ENCODE measurements around the gene DNAI1.

Gene DNAI1

DNA sequence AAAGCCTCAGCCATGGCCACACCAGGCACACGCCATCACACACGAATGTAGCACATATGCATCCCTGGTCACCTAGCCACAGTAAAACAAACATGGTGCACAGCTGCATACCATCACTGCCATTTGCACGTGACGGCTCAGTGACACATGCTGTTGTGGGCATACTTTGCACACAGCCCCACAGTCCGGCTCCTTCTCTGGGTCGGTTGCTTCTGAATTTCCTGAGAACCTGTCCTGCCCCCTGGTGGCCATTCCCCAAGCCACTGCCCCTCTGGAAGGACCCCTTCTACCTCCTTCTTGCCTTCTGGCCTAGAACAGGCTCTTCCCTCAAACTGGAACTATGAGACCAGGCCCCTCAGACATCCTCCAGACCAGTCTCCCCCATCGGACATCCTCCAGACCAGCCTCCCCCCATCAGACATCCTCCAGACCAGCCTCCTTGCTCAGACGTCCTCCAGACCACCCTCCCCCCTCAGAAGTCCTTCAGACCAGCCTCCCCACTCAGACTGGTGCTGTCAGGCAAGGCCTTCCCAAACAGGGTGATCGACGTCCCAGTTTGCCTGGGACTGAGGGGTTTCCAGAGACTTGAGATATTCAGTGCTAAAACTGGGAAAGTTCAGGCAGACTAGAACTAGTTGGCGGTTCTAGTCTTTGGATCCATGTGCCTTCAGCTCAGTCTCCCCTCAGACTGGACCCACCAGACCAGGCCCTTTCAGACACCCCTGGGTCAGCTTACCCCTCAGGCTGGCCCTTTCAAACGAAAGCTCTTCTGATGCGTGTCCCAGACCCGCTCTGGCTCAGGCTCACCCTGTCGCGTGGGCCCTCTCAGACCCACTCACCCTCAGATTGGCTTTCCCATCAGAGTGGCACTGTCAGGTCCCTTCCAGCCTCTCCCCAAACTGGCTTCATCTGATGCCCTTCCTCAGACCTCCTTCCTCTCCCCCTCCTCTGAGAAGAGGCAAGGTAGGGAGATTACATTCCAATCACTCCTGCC is 88.5 kb downstream of the DNAI1 start:
- peak; percentile 16 for DNase-seq

DNA sequence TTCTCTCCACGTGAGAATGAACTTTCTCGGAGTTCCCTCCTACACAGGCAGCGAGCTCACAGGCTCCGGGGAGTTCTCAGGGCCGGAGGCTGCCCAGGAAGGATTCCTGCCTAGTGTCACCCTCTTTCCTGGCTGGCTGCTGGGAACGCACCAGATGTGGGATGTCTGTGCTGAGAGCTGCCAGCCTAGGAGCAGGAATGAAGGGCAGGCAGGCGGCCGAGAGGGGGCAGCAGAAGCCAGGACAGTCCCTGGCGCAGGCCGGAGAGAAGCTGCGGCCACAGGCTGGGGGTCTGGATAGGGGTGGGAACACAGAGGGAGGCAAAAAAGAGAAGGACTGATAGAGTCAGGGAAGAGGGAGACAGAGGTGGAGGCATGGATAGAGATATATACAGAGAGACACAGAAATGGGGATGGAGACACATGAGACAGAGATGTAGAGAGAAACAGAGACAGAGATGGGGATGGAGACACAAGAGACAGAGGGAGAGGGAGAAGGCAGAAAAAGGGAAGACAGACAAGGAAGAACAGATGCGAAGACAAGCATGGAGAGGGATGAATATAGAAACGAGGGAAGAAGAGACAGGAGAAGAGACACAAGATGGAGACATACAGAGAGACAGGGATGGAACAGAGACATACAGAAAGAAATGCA is 89.5 kb downstream of the DNAI1 start:
- peak; percentile 40 for DNase-seq

DNA sequence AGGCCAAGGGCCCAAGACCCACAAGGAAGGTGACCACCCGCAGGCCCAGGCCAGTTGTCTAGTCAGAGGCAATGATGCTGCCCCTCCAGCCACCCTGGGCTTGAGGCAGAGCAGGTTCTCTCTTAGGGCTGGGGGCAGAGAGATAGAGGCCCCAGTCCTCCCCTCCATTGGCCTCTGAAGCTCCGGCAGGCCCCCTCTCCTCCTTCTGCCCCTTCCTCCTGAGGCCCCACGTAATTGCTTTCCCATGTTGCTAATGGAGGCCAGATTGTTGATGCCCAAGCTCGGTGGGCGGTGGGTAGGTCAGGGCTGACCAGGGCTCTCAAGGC is 90.8 kb downstream of the DNAI1 start:
- DNase-seq = no peak

DNA sequence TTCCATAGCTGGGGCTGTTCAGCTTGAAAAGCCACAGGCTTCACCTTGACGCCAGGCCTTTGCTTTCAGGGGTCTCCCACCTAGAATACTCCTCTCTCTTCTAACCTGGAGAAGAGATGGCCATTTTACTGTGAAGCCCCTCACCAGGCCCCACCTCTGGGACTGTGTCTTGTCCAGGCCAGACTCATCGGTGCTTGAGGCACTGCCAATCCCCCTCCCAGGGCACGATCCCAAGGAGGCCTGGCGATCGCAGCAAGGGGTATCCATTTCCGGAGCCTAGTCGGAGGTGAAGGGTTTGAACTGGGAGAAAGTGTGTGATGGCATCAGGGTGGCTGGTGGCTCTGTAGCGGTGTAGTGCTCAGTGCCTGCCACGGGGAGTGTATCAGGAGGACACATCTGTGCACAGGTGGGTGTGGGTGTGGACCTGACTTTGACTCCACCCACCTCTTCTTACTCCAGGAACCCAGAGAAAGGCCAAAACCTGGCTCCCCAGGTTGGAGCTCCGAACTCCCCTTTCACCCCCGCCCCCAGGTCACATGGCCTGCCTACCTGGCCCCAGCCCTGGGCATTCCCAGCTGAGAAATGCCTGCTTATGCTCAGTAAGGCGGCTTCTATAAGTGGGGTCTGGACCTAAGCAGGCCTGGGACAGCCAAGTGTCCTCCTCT is 91.5 kb downstream of the DNAI1 start:
- DNase-seq = no peak

DNA sequence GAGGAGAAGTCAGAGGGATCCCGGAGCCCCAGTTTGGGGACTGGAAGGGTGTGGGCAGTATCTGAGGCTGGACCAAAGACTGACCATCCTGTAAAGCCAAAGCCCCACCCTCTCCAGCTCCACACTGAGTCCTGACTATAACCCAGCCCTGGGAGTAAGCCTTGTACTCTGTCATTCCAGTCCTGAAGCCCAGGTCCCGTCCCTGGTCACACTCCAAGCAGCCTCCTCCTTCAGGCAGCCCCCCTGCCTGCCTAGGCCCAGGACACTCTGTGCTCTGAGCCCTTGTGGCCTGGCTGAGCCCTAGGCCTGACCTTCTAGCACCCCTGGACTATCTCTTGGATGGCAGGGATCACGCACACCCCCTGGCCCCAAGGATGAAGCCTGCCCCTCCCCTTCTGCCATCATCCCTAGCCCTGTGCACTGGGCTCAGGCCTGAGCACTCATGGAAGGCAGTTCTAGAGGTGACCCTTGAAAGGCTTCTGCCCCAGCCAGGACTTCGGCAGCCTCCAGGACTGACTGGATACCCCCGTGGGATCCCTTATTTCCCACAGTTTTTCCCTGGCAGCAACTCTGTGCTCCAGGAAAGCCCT is 92.2 kb downstream of the DNAI1 start:
- DNase-seq = no peak

DNA sequence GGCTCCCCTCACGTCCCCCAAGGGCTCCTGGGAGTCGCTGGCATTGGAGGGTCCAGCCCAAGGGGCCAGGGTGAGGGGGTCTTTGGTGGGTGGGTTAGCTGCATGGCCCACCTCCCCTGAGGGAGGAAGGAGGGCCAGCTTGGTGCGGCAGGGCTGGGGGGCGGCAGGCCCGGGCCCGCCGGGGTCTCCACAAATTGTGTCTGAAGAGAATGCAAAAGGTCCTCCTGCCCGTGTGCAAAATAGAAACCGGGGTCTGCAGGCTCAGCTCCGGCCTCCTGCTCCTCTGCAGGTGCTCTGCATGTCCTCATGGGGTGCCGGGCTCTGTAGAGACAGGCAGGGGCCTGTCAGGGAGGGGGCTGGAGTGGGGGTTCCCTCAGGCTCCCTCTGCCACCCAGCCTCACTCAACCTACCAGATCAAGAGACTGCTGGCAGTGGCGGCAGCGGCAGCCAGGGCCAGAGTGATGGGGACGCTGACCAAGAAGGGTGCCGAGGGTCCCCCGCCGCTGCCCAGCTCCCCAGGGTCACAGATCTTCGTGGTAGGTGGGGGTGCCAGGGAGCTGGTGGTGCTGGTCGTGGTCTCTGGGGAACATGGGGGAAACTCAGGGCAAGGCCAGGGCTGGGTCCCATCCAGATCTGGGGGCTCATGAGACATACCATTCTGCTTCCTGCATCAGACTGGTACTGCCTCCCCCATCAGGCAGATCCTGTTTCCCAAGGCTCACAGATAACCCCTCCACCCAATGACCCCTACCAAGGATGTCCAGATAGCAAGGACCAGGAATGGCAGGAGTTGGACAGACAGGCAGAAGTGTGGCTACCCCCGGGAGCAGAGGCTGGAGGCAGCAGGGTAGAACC is 93.4 kb downstream of the DNAI1 start:
- no peak for DNase-seq

DNA sequence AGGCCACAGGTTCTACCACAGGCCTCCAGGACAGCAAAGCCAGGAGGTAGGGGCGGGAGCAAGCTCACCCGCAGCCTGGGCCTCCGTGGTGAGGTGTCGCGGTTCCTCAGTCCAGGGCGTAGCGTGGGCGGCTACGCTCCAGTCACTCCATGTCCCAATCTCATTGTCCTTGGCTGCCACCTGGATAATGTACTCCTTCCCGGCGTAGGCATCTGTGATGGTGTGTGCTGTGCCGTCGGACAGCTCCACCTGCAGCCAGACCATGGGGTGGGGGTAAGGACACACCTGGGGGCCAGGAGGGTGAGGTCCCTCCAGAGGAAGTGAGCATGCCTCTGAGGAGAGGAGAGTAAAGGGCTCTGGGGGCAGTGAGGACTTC is 94.0 kb downstream of the DNAI1 start:
- no peak for DNase-seq

DNA sequence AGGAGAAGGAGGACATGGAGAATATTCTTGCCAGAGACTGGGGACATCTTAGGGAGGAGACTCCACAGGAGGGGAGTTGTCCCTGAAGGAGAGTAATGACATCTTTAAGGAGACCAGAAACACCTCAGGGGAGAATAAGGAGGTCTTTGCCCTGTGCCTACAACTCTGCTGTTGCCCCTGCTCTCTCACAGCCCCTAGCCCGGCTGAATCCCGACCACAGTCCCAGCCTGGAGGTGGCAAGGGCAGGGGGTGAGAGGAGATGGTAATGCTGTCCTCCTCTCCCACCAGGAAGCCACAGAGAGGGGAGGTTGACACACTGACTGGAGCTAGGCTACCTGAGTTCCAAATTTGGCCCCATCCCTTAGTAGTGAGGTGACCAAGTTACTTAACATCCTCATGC is 94.4 kb downstream of the DNAI1 start:
- no peak for DNase-seq

DNA sequence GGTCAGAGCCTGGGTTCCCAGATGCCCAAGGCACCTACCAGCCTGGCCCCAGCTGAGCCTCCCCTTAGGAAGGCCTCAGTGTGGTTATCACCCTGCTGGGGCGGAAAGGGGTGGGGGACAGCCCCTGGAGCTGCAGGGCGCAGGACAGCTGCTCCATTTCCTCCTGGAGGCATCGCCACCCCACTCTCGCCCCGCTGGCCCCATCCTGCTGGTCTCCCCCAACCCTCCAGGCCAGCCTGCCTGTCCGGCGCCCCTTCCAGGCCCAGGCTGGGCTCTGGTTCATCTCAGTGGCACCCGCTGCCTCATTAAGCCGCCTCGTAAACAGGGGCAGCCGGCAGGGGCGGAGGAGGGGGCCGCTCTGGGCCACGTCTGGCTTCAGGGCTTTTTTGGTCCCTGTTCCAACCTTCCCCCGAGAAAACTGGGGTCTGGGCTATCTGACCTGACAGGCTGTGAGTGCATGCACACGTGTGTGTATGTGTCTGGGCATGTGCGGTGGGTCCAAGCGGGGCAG is 95.0 kb downstream of the DNAI1 start:
- no peak for DNase-seq

DNA sequence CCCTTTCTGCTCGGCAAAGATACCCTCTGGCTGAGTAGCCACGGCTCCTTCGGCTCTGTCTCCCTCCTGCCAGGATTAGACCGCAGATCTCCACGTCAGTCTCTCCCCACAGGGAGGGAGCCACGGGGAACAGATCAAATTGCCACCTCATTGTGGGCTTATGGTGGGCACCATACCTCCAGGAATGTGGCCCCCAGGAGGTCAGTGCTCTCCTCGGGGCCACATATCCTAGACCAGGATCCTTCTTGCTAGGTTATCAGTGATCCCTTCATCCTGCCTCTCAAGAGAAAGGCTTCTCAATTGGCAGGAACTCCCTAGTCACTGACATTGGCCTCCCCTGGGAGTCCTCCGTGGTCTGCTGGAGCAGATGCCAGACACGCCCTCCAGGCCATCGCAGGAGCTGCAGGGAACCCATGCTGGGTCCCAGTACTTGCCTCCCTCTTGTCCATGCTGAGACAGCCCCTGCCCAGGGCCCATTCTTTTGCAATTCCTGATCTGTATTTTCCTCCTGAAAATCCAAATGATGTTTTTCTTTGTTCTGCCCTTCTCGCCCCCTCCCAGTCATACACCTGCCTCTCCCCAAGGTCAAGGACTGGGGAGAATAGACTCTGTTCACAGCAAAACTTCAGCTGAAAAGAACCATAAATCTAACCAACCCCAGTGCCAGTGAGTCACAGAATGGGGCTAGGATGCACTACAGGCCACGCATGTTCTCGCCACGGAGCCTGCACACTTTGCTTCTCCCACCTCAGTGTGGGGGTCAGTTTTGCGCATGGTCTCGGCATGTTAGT is 95.8 kb downstream of the DNAI1 start:
- no peak for DNase-seq

DNA sequence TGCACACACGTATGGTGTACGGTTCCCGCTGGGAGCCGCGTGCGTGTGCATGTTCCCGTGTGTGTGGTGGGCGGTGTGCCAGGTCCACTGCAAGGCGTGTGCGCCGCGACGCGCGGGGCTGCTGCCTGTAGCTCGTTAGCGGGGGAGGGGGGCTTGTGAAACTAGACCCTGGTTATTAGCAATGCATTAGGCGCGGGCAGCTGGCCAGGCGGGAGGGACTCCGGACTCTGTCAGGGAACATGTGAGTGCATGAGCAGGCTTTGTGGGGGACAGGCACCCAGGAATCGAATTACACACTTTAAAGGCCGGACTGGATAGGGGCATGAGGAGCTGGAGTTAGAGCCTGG is 96.4 kb downstream of the DNAI1 start:
- DNase-seq = no peak

DNA sequence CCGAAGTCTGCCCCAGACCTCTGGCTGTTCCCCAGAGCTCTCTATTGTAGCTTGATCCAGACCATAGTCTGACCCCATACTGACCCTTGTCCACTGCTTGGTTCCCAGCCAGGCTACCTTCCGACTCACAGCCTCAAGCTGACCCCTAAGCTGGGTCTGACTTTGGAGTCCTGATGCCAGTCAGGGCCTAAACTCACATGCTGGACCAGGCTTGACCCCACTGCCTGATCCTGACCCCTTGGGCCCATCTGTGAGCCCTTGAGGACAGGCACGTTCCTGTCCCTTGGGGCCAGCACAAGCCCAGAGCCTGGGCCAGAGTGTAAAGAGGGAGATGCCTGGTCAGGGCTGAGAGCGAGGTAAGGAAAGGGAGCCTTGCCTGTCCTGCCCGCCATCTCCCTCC is 96.9 kb downstream of the DNAI1 start:
- DNase-seq = no peak

DNA sequence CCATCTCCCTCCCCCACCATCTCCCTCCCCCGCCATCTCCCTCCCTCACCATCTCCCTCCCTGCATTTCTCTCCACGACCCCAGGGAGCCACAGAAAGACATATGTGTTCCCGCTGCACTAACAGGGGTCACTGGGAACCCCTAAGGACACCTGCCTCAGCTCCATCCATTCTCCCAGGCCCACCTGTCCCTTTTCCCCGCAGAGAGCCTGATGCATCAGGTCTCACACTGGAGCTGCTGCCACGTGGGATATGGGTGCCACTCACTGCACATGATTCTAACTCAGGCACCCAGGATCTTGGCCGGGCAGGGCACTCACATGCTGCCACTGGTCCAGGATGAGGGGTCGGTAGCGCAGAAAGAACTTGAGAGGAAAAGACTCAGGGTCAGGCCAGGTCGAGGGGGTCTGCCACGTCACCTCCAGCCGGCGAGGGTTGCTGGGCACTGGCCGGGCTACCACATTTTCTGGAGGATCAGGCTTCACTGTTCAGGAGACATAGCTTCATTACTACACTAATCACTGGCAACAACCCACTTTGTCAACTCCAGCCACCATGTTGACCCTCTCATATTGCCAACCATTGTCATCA is 97.4 kb downstream of the DNAI1 start:
- no peak for DNase-seq

DNA sequence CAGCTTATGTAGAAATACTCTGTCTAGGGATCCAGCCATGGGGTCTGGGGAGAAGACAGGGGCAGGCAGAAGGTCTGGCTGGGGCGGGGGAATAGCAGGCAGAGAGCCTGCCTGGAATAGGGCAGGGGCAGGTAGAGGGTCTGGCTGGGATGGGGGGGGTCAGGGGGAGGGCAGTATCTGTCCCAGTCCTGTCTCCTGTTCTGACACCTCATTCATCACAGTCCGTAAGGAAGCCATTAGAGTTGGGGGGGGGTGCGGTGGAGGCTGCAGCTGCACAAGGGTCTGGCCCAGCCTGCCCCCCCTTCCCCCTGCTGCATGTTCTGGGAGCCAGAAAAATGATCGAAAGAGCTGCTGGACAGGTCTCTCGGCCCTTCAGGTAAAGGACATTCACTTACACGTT is 98.3 kb downstream of the DNAI1 start:
- DNase-seq = no peak

DNA sequence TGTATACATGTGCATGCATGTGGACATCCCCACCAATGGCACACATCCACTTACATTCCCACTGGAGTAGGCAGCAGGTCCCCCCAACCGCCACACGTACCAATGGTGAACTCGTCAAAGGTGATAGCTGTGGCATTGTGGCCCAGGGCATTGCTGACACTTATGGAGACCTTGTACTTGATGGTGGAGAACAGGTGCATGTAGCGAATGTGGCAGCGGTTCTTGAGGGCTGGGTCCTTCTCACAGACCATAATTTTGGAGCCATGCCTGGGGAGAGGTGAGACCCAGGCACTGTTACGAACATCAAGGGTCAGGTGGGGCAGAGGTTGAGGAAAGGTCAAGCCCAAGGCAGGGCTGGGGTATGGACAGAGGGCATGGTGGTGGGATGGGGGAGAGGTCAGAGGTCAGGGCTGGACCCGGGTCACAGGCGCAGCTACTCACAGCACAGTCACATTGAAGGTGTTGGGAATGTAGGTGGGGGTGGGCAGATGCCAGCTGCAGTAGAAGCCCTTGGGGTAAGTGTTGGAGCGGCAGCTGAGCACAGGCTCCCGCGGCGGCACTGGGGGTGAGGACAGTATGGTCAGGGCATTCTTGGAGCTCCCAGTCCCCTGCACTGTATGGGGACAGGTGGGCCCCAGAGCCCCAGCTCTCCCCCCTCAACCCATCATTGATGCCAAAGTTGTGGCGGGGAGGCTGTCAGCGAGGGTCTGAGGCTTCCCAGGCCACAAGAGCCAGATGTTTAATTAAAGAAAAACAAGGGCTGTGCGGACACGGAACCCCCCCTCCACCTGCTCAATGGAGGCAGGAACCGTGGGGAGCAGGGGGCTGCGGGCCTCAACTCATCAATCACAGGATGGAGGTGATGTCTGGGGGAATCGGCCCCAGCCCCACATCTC is 99.1 kb downstream of the DNAI1 start:
- DNase-seq = no peak

DNA sequence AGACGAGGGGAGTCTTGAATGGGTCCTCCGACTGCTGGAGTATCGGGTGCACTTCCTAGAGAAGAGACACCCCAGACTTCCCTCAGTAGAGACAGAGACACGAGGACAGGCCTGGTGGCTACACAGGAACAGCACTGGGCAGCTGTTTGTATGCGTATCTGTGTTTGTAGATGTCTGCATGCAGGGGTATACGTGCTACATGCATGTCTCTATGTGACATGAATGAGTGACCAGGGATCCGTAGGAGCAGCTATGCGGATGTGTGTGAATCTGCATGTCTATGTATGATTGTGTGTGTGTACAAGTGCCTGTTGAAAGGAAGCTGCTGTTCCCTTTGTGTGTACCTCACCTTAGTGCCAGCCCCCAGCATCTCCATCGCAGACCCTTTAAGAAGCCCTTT is 99.8 kb downstream of the DNAI1 start:
- no peak for DNase-seq

DNA sequence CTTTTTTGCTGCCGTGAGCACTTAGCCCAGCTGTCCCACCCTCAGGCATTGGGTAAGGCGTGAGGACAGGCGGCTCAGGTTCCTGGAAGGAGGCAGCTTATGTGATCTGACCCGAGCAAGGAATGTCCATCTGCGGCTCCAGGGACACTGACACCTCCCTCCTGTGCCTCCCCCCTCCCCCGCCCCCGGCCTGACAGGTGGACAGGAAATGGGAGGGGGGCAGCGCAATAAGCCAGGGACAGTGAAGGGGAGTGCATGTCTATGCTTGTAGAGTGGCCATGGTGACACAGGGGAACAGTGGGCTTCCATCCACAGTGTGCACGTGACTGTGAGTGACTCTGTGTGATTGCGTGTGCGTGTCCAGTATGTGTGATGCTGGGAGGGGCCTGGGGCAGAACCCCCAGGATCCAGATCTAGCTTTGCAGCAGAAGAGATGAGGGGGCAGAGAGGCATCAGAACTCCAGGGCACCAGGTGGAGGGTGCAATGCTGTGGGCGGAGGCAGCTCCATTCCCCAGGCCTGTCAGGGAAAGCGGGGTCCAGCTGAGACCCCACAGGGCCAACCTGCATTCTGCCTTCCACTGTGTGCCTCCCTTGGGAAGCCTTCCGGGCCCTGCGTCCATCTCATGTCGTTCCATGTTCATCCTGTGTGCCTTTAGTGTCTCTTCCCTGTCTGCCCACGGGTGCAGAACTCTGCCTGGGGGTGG is 100.5 kb downstream of the DNAI1 start:
- DNase-seq = no peak

DNA sequence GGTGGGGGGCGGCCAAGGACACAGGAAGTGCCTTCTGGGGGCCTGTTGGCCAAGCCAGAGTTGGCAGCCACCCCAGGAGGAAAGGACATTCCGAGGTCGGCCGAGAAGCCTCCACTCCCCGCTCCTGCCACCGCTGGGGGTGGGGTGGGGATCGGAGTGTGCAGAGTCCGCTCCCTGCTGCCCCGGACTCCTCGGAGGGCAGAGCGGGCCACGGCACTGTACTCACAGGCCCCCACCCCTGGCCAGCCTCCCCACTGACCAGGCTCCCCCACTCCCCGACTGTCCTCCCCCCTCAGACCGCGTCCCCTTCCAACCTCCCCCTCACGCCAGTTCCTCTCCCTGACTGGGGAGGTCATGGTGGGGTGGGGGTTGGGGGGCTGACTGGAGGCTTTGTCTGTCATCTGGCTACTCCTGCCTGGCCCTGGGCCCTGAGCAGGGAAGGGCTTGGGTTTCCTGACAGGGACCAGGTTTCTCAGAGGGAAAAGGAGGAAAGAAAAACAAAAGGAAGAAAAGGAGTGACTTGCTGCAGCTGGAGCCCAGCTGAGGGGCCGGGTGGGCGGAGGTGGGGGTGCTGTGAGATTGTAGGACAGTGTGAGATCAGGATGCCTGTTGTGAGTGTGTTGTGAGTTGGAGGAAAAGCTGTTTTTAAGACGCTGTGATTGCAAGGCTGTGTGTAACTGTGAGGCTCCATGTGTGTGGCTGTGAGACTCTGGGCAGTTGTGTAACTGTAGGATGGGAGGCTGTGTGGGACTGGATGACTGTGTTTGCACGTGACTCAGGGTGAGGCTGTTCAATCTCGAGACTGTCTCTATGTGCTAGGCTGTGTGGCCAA is 101.2 kb downstream of the DNAI1 start:
- no peak for DNase-seq

All from NCI-H748 treated with DMSO at 0.1 percent for 48 hours (cell line).